RWPE2 (cell line): ENCODE results near the gene KCNG1.
"Not testable (repeated sequence)": the region's sequence is repeated elsewhere in the genome, so short reads cannot be mapped to it uniquely, and the experiment has no call there.

Experiments
- ATAC-seq: fragments of 200-7000 bp; cut with Tn5 transposase; 3 replicates; pipeline ENCODE4 v1.9.1; 2021; ENCODE audit warnings: low read depth
- DNase-seq: peaks from one replicate; pipeline ENCODE4 v3.0.0-alpha.2; 2020; ENCODE audit warnings: low spot score
- H3K27ac ChIP-seq: fragments of 450-650 bp; 2 replicates; pipeline ENCODE4 v1.5.1; 2017; ENCODE audit warnings: mild to moderate bottlenecking; ENCODE audit not compliant: poor library complexity, severe bottlenecking
- H3K27me3 ChIP-seq: fragments of 250-450 bp; sonication (Bioruptor Pico); 2 replicates; pipeline ENCODE4 v1.5.1; 2021; ENCODE audit warnings: mild to moderate bottlenecking, moderate library complexity; ENCODE audit not compliant: insufficient read depth, poor library complexity, severe bottlenecking
- H3K36me3 ChIP-seq: fragments of 250-450 bp; sonication (Bioruptor Pico); 2 replicates; pipeline ENCODE4 v1.5.1; 2020; ENCODE audit warnings: low read depth, mild to moderate bottlenecking, moderate library complexity
- H3K4me1 ChIP-seq: fragments of 250-450 bp; sonication (Bioruptor Pico); 2 replicates; pipeline ENCODE4 v1.5.1; 2021; ENCODE audit warnings: mild to moderate bottlenecking, moderate library complexity; ENCODE audit not compliant: insufficient read depth, poor library complexity, severe bottlenecking
- H3K4me3 ChIP-seq: fragments of 250-450 bp; sonication (Bioruptor Pico); 2 replicates; pipeline ENCODE4 v1.5.1; 2021; ENCODE audit warnings: mild to moderate bottlenecking, moderate library complexity; ENCODE audit not compliant: severe bottlenecking
- H3K9me3 ChIP-seq: fragments of 250-450 bp; sonication (Bioruptor Pico); 2 replicates; pipeline ENCODE4 v1.5.1; 2021; ENCODE audit warnings: mild to moderate bottlenecking, moderate library complexity; ENCODE audit not compliant: severe bottlenecking
- TF ChIP-seq, protein P1 (sequence below): fragments of 450-650 bp; IDR thresholded peaks from one replicate; pipeline ENCODE4 v1.5.1; 2017; ENCODE audit warnings: mild to moderate bottlenecking, moderate library complexity; ENCODE audit not compliant: poor library complexity, severe bottlenecking

The KCNG1 gene

GRCh38 chr20:51054233-51054632, 31.3 kb upstream of the KCNG1 start:
- Histone ChIP-seq H3K27me3 (no peaks in the 10 kb centered on the region), H3K9me3 (no peaks in the 10 kb centered on the region), H3K4me3 (no peak overlapping the region), H3K36me3 (no peaks in the 10 kb centered on the region), H3K27ac (no peak overlapping the region), H3K4me1 (no peaks in the 10 kb centered on the region)
- no peak for ATAC-seq
- TF ChIP-seq, protein P1, sequence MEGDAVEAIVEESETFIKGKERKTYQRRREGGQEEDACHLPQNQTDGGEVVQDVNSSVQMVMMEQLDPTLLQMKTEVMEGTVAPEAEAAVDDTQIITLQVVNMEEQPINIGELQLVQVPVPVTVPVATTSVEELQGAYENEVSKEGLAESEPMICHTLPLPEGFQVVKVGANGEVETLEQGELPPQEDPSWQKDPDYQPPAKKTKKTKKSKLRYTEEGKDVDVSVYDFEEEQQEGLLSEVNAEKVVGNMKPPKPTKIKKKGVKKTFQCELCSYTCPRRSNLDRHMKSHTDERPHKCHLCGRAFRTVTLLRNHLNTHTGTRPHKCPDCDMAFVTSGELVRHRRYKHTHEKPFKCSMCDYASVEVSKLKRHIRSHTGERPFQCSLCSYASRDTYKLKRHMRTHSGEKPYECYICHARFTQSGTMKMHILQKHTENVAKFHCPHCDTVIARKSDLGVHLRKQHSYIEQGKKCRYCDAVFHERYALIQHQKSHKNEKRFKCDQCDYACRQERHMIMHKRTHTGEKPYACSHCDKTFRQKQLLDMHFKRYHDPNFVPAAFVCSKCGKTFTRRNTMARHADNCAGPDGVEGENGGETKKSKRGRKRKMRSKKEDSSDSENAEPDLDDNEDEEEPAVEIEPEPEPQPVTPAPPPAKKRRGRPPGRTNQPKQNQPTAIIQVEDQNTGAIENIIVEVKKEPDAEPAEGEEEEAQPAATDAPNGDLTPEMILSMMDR: no peak
- DNase-seq: peak; percentile 64

DNA sequence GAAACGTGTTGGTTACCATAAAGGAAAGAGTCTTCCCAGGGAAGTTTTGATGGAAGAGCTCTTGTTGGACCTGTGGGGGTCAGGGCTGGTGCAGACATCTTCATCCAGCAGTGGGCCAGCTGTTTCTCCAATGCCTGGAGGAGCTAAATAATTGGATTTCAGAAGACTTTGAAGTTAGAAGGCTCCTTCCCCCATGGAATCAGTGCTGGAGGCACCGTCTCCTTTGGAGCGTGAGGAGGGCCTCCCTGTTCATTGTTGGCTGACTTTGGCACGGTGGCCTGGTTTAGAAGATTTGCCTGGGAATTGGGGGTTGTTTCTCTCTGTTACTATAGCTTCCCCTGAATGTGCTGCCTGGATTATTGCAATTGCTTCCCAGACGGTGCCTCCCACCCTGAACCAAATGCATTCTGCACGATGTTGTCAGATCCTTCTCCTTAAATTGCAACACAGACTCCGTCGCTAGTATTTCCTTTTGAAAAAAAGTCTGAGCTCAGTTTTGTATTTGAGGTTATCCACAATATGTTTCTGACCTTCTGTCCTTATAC, 27.7 kb upstream of the KCNG1 start:
- H3K4me3 ChIP-seq: no peak overlapping the region
- ATAC-seq: no peak
- TF ChIP-seq, protein P1: no peak
- H3K36me3 ChIP-seq: no peaks in the 10 kb centered on the region
- peak; percentile 34 for DNase-seq
- no peaks in the 10 kb centered on the region for H3K4me1 ChIP-seq
- H3K9me3 ChIP-seq: no peaks in the 10 kb centered on the region
- no peaks in the 10 kb centered on the region for H3K27me3 ChIP-seq
- H3K27ac ChIP-seq: no peak overlapping the region

DNA sequence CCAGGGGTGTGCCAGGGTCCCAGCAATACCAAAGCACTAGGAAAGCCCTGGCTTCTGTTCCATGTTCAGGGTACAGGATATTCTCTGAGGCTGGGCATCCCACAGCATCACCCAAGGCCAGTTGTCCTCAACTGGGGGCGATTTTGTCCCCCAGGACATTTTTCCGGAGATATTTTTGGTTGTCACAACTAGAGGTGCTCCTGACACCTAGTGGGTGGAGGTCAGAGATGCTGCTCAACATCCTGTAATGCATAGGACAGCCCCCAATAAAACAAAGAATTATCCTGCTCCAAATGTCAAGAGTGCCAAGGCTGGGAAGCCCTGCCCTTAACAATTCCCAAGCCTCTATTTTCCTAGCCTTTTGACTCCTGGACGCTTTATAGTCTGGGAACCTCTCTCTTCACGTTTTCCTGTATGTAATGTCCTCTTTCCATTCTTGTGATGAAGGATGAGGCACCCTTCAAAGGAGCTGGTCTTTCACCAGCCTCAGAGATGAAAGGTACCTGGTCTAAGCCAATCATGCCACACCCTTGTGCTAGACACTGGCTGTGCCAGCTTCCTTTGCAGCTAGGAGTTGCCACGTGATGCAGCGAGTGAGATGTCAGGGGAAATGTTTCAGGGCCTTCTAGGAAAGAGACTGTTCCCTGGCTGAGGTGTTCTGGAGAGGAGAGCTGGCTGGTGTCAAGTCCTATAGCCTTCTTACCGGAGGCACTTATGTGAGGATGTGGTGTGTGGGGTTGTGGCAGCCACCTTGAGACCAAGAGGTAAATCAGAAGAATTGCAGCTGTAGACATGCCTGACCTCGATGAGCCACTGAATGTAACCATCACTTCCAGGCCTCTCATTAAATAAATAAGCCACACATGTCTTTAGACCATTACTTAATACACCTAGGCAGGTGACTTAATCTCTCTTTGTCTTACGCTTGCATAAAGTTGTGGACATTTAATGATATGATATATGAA, 23.4 kb upstream of the KCNG1 start:
- peak; percentile 35 for DNase-seq
- Histone ChIP-seq H3K36me3 (no peaks in the 10 kb centered on the region), H3K4me1 (peaks cover 3% of the 10 kb centered on the region)

GRCh38 chr20:51045492-51045891, 22.6 kb upstream of the KCNG1 start:
- DNase-seq: peak; percentile 40
- H3K4me1 ChIP-seq, H3K27ac ChIP-seq, H3K4me3 ChIP-seq, H3K9me3 ChIP-seq, H3K27me3 ChIP-seq, ATAC-seq, H3K36me3 ChIP-seq: not testable (repeated sequence)

More for the DNA sequence above, 23.4 kb upstream of the KCNG1 start:
- Histone ChIP-seq H3K9me3 (no peaks in the 10 kb centered on the region), H3K27ac (no peak overlapping the region), H3K4me3 (no peak overlapping the region), H3K27me3 (no peaks in the 10 kb centered on the region)
- TF ChIP-seq, protein P1: no peak
- no peak for ATAC-seq

DNA sequence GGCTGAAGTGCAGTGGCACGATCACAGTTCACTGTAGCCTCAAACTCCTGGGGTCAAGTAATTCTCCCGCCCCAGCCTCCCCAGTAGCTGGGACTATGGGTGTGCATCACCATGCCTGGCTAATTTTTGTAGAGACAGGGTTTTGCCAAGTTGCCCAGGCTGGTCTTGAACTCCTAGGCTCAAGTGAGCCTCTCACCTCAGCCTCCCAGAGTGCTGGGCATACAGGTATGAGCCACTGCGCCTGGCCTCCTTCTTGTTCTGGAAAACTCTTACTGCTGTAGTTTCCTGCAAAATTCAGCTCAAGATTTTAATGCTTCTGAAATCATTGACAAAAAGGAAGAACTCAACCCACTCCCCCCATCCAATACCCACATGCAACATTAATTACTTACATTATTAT, 21.9 kb upstream of the KCNG1 start:
- Histone ChIP-seq H3K27ac (no peak overlapping the region), H3K27me3 (no peaks in the 10 kb centered on the region), H3K4me3 (no peak overlapping the region), H3K4me1 (peaks cover 3% of the 10 kb centered on the region), H3K9me3 (no peaks in the 10 kb centered on the region), H3K36me3 (no peaks in the 10 kb centered on the region)
- TF ChIP-seq, protein P1: no peak
- ATAC-seq (no peak), DNase-seq (peak; percentile 61)
